Measurements from ENCODE around the gene MPG. TPM values are rescaled to one million over a fixed set of nuclear protein-coding genes. Genes with fewer than 3 reads are reported as not detected.

Gene MPG
- total RNA-seq, 6 experiments from 2014 or later, result 92.3 to 104 (median 96.9) TPM

DNA sequence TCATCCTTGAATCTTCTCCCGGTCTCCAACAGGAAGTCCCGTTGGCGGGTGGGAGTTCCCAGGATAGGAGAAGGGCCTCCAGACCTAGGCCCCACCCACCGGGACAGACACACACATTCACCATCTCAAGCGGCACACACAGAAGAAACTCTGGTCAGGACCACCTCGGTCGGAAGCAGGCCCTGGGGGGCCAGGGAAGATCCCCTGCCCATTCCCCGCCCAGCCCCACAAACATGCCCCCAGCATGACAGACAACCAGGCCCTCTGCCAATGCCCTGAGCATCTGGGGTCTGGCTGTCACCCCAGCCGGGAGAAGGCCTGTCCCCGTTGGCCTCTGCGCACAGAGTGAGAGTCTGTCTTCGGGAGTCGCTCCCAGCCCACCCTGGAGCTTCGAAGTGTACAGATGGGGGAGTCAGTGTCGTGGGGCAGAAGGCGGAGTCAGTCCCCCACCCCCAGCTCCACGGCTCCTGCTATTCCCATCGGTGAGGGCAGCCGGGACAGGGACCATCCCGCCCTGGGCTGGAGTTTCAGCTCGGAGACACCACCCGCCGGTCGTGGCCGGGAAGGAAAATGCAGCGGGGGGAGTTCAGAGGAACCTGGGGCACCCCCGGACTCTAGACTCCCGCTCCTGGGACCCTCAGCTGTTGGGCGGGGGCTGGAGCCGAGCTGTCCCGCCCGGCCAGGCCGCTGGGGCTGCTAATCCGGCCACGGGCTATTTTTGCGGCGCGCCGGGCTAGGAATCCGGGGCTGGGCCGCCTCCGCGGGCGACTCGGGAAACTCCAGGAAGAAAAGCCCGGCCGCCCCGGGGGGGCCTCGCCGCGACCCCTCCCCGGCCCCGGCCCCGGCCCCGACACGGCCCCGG lies 6.3 kb upstream of the MPG start:
- peak overlapping the region; percentile 88 for H3K27ac Mint-ChIP-seq
- peak; percentile 70 for DNase-seq
- H3K4me3 Mint-ChIP-seq, result peak overlapping the region; percentile 92
- H3K36me3 Mint-ChIP-seq (ENCODE audit: low read depth), result no peaks in the 10 kb centered on the region
- no peaks in the 10 kb centered on the region for H3K9me3 Mint-ChIP-seq
- H3K4me1 Mint-ChIP-seq (ENCODE audit: low read depth), result peaks cover 62% of the 10 kb centered on the region
- TF ChIP-seq, protein P1, sequence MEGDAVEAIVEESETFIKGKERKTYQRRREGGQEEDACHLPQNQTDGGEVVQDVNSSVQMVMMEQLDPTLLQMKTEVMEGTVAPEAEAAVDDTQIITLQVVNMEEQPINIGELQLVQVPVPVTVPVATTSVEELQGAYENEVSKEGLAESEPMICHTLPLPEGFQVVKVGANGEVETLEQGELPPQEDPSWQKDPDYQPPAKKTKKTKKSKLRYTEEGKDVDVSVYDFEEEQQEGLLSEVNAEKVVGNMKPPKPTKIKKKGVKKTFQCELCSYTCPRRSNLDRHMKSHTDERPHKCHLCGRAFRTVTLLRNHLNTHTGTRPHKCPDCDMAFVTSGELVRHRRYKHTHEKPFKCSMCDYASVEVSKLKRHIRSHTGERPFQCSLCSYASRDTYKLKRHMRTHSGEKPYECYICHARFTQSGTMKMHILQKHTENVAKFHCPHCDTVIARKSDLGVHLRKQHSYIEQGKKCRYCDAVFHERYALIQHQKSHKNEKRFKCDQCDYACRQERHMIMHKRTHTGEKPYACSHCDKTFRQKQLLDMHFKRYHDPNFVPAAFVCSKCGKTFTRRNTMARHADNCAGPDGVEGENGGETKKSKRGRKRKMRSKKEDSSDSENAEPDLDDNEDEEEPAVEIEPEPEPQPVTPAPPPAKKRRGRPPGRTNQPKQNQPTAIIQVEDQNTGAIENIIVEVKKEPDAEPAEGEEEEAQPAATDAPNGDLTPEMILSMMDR (IDR thresholded peaks at IDR 0.05), result peak; percentile 18; the same call in 1 of the 2 replicates
- no peaks in the 10 kb centered on the region; the same call in 1 of the 2 replicates for H3K27me3 Mint-ChIP-seq (ENCODE audit: insufficient read depth)

DNA sequence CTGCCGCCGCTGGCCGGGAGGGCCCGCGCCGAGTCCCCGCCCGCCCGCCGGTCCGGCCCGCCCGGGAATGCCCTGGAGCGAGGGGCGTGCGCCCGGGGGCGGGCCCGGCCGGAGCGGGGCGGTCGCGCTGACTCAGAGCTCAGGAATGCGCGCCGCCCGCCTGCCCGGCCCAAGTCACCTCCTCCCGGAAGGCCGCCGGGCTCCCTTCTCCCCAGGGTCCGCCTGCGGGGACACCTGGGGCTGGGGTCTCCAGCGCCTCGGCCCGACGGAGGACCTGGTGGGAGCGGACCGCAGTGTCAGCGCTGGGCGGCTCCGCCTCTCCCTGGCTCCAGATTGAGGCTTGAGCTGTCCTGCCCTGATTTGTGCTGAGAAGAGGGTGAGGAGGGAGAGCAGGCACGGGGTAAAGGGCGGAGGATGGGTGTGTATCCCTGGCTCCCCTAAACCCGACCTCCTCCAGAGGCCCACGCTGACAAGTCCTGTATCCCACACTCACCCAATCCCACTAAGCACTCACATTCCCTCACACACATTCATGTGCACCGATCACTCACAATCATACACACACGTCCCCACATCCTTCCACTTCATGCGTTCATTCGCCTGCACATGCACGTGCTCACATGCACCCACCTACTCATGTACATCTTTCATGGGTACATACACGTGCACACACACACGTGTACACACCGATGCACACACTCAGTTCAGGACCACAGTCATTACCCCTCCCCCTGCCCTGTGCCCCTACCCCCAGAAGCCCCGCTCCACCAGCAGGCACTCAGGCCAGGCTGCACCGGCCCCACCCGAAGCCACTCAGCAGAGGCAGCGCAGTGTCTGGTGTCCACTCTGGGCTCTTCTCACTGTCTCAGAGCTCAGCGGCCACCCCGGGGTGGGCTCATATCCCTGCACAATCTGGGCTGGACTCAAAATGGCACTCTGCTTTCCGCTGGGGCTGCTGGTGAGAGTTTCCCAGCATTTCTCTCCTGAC lies 5.2 kb upstream of the MPG start, which contains the start of gene RHBDF1:
Gene RHBDF1, minus strand, starts transcription at position 71 of the 988 bp plus-strand sequence. CDS start 7,616 bp downstream, outside the sequence.
- H3K36me3 Mint-ChIP-seq (ENCODE audit: low read depth), result no peaks in the 10 kb centered on the region
- no peak for DNase-seq
- H3K4me1 Mint-ChIP-seq (ENCODE audit: low read depth), result peaks cover 63% of the 10 kb centered on the region
- peak within 1 kb of the TSS; percentile 90 for H3K27ac Mint-ChIP-seq
- TF ChIP-seq, protein P1 (IDR thresholded peaks at IDR 0.05), result no peak
- H3K9me3 Mint-ChIP-seq, result no peaks in the 10 kb centered on the region
- peaks cover 3% of the 10 kb centered on the region for H3K27me3 Mint-ChIP-seq (ENCODE audit: insufficient read depth)
- peak within 1 kb of the TSS; percentile 92 for H3K4me3 Mint-ChIP-seq

DNA sequence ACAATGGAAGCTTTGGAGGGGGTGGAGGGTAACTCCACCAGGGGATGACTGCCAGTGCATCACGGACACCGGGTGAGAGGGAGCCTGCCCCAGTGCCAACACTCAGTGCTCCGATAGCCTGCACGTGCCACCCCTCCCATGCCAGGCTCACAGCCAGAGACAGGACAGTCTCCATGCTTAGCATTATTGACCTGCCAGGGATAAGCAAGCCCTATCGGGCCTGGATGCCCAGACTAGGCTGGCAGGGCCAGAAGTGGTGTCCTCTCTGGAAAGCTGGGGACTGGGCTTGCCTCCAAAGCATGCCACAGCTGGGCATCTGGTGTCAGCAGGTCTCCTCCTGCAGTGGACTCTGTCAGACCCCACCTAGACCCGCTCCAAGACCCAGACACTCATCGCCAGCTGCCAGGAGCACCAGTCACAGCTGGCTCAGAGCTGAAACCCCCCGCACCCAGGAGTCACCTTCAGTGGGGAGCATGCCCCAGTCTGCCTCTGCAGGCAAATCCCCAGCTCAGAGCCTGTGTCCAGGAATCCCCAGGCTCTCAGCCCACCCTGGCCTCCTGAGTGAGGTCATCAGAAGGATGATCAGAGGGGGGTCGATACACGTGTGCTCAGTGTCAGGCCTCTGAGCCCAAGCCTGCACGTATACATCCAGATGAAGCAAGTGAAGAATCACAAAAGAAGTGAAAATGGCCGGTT lies 3.8 kb upstream of the MPG start:
- H3K9me3 Mint-ChIP-seq, result no peaks in the 10 kb centered on the region
- no peaks in the 10 kb centered on the region for H3K36me3 Mint-ChIP-seq (ENCODE audit: low read depth)
- no peak overlapping the region for H3K4me3 Mint-ChIP-seq
- TF ChIP-seq, protein P1 (IDR thresholded peaks at IDR 0.05), result no peak
- no peak for DNase-seq
- H3K27ac Mint-ChIP-seq, result peak overlapping the region; percentile 90; the same call in 1 of the 2 replicates
- H3K27me3 Mint-ChIP-seq (ENCODE audit: insufficient read depth), result peaks cover 3% of the 10 kb centered on the region
- peaks cover 56% of the 10 kb centered on the region for H3K4me1 Mint-ChIP-seq (ENCODE audit: low read depth)

DNA sequence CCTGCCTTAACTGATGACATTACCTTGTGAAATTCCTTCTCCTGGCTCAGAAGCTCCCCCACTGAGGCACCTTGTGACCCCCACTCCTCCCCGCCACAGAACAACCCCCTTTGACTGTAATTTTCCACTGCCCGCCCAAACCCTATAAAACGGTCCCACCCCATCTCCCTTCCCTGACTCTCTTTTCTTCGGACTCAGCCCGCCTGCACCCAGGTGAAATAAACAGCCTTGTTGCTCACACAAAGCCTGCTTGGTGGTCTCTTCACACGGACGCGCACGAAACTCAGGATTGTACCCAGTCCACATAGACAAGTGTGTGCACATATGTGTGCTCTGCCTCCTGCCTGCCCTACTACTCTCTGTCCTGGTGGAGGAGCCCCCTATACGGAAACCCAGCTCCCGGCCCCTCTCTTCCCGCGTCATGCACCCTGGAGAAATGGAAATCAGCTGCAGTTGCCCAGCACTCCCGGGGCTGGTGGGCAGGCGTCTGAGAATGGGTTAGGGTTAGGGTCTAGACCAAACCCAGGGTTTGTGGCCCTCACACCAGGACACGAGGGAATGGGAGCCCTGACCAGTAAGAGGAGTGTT lies 3.2 kb upstream of the MPG start:
- Mint-ChIP-seq H3K36me3 (ENCODE audit: low read depth) (no peaks in the 10 kb centered on the region; the same call in 1 of the 2 replicates), H3K9me3 (no peaks in the 10 kb centered on the region), H3K27ac (peak overlapping the region; percentile 95; the same call in 1 of the 2 replicates), H3K27me3 (ENCODE audit: insufficient read depth) (peaks cover 3% of the 10 kb centered on the region), H3K4me3 (no peak overlapping the region), H3K4me1 (ENCODE audit: low read depth) (peaks cover 56% of the 10 kb centered on the region)
- DNase-seq, result no peak
- TF ChIP-seq, protein P1 (IDR thresholded peaks at IDR 0.05), result no peak

Data from HFFc6 (cell line).